Subcutaneous adipose tissue (tissue), 4 donors: ENCODE measurements around the gene SCRN3. TPM values are rescaled to one million over a fixed set of nuclear protein-coding genes. Genes with fewer than 3 reads are reported as not detected.

Experiments
- total RNA-seq, 4 donors: library from RNA; depleted of rRNA; stranded (reverse); fragments of >200 nt; gene quantifications; one replicate each; pipeline ENCODE4 v1.1.0, GENCODE V29; 2016
- TF ChIP-seq, protein P1 (sequence below): fragments of 450-650 bp; IDR thresholded peaks from one replicate; pipeline ENCODE4 v1.5.1; 2016; ENCODE audit warnings: low read depth, mild to moderate bottlenecking, control low read depth, antibody characterized with exemption, moderate library complexity

Gene SCRN3
- total RNA-seq, 4 donors from 2014 or later, result 18.3 to 21.8 (median 21.2) TPM

DNA sequence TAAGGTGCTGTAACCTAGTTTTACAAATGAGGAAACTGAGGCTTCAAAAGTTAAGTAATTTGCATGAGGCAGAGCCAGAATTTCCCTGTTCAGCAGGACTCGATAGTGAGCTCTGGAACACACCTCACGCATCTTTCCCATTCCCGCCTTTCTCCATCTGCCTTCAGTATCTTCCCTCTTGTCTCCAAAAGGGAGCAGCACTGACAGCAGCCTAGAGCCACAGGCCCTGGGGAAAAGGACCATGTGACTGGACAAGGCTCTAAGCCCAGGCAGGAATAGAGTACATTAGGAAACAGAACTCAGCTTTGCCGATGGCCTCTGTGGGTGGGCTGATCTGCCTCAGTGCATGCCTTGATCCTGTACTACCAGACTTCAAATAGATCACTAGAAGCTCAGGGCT is 69.8 kb downstream of the SCRN3 start:
- TF ChIP-seq, protein P1, sequence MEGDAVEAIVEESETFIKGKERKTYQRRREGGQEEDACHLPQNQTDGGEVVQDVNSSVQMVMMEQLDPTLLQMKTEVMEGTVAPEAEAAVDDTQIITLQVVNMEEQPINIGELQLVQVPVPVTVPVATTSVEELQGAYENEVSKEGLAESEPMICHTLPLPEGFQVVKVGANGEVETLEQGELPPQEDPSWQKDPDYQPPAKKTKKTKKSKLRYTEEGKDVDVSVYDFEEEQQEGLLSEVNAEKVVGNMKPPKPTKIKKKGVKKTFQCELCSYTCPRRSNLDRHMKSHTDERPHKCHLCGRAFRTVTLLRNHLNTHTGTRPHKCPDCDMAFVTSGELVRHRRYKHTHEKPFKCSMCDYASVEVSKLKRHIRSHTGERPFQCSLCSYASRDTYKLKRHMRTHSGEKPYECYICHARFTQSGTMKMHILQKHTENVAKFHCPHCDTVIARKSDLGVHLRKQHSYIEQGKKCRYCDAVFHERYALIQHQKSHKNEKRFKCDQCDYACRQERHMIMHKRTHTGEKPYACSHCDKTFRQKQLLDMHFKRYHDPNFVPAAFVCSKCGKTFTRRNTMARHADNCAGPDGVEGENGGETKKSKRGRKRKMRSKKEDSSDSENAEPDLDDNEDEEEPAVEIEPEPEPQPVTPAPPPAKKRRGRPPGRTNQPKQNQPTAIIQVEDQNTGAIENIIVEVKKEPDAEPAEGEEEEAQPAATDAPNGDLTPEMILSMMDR, result no peak

DNA sequence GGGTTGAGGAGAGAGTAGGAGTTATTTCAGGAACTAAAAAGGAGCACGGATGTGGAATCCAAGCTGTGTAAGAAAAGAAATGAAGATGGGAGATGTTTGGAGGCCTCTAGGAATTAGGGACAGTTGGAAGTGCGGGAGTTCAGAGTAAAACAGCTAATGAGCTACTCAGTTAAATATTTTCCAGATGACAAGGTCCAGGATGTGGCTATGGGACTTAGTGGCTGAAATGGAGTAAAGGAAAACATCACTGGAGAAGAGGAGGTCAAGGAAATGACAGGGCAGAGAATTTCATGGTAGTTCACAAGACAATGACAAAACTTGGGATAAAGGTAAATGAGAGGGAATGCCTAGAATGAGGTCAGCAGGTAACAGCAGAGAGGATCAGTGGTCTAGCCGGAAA is 78.3 kb downstream of the SCRN3 start:
- TF ChIP-seq, protein P1, result no peak

DNA sequence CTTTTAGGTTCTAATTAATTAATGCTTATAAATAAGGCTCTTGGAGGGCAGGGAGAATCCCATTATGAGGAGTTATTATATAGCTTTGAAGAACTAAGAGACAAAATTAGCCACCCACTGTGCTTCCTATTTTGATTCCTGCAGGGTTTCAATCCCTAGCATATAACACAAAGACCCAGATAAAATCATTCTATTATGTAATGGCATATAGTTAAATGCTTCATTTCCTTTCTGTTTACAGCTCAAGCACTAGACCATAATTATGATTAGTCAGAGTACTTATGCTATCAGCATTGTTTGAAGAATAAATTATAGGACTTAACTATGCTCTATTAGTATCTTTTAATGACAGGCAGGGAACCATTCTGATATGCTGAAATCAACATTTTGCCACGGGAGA is 82.2 kb downstream of the SCRN3 start:
- TF ChIP-seq, protein P1, result no peak

Other genes starting within 250 kb of the SCRN3 start
- 10 to 100 TPM; 47.1 to 62.7 (median 55.6) TPM for gene OLA1, start 147.2 kb upstream of the SCRN3 start, total RNA-seq
- not detected for gene SP9, start 60.8 kb upstream of the SCRN3 start, total RNA-seq
- 10 to 100 TPM in 1 of 4 donors, 1 to 10 TPM in 3; 4.6 to 12.7 (median 6.0) TPM for gene GPR155, start 91.3 kb downstream of the SCRN3 start, total RNA-seq
- gene WIPF1, start 202.1 kb downstream of the SCRN3 start, total RNA-seq, result 10 to 100 TPM; 44.7 to 81.3 (median 57.2) TPM